ENCODE results near the gene TRMT11.

GRCh38 chr6:126064748-126065401 is 78.5 kb downstream of the TRMT11 start:
- no peak for TF ChIP-seq CTCF (IDR thresholded peaks at IDR 0.05 in 2 of 3, conservative IDR thresholded peaks at IDR 0.05 in 1 of 3; ENCODE audit: insufficient read depth in 2 of 3, low read depth in 1 of 3, low read length in 3 of 3)
- no peak for TF ChIP-seq ZNF3 (CRISPR knock-in tag; IDR thresholded peaks at IDR 0.05)
- TF ChIP-seq RB1 (IDR thresholded peaks at IDR 0.05; ENCODE audit: low read depth): no peak
- TF ChIP-seq SMARCB1 (IDR thresholded peaks at IDR 0.05; ENCODE audit: insufficient read length, low read depth): no peak
- TF ChIP-seq NCOA6 (IDR thresholded peaks at IDR 0.05): no peak
- no peak for TF ChIP-seq ATF2 (CRISPR knock-in tag; IDR thresholded peaks at IDR 0.05)
- TF ChIP-seq ZNF140 (CRISPR knock-in tag; IDR thresholded peaks at IDR 0.05): no peak
- no peak for TF ChIP-seq FOXK2 (conservative IDR thresholded peaks at IDR 0.05 in 1 of 2, IDR thresholded peaks at IDR 0.05 in 1 of 2; ENCODE audit: low read depth in 2 of 2)
- TF ChIP-seq EGR1 (conservative IDR thresholded peaks at IDR 0.05): no peak

All from K562 (cell line).